NCI-H2081 (cell line): ENCODE measurements around the gene UGT2B7.

Source experiments
- DNase-seq, 2 experiments: peaks; one replicate each; lab custom pipeline; 2025; lab: John Stamatoyannopoulos, UW

UGT2B7 gene

GRCh38 chr4:69156913-69157312 lies 60.6 kb downstream of the UGT2B7 start:
- no peak for DNase-seq
